ENCODE data around the gene ARCN1. TPM values are rescaled to one million over a fixed set of nuclear protein-coding genes. Genes with fewer than 3 reads are reported as not detected.

Gene ARCN1
- total and polyA plus RNA-seq, 9 of the 15 experiments (the other 6 are each of a cell fraction or from before 2014, with no cell fraction given) = 30.0 to 224 (median 76.4) TPM

DNA sequence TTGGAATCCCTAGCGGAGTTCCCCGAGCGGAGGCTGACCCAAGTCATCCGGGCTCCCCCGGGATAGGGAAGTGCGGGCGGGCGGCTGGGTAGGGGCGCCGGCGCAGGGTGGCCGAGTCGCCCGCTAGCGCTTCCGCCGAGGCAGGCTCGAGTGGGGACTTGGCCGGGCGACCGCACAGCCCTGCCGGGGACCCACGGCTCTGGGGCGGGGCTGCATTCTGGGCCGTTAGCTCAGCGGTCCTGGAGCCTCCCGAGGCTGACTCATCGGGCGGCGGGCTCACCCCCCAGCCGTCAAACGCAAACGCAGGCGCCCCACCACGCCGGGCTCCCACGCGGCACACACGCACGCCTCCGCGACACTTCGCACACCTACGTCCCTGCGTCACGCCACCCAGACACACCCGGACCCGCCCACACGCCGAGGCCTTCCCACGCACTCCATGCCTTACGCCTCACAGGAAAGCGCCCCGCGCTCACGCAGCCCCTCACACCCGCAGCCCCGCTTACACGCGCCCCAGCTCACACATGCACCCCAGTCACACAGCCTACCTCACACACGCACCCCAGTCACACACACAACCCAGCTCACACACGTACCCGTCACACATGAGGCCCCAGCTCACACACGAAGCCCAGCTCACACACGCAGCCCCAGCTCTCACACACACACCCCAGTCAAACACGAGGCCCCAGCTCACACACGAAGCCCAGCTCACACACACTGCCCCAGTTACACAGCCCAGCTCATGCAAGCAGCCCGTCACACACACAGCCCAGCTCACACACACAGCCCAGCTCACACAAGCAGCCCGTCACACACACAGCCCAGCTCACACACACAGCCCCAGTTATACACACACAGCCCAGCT is 36.4 kb downstream of the ARCN1 start (continued):
- TF ChIP-seq AFF1 (IDR thresholded peaks at IDR 0.05; ENCODE audit: low read depth in 1 of 2, partially characterized antibody in 2 of 2) (peak in 1 of 2 experiments; percentile 29), ZBTB17 (CRISPR knock-in tag; IDR thresholded peaks at IDR 0.05) (peak; percentile 70; the same call in 1 of the 2 replicates), ETV6 (IDR thresholded peaks at IDR 0.05; ENCODE audit: borderline replicate concordance in 1 of 2, low read depth in 2 of 2, low read length in 1 of 2) (0 out of 4 replicates have a peak, but pooled peaks of 1 of the 2 experiments have one; percentile 16), ETV6 (CRISPR knock-in tag; IDR thresholded peaks at IDR 0.05; ENCODE audit: borderline replicate concordance) (peak; percentile 82; the same call in 1 of the 2 replicates), PRMT5 (CRISPR knock-in tag; IDR thresholded peaks at IDR 0.05) (no peak), CEBPB (tag; IDR thresholded peaks at IDR 0.05) (no peak), GTF2A2 (tag; IDR thresholded peaks at IDR 0.05) (no peak), ZNF3 (CRISPR knock-in tag; IDR thresholded peaks at IDR 0.05) (no peak), ZC3H4 (CRISPR knock-in tag; IDR thresholded peaks at IDR 0.05; ENCODE audit: borderline replicate concordance) (peak; percentile 78; the same call in 1 of the 2 replicates), ZFP1 (CRISPR knock-in tag; IDR thresholded peaks at IDR 0.05) (no peak), ARID3A (IDR thresholded peaks at IDR 0.05; ENCODE audit: borderline replicate concordance, low read depth, low read length) (no peak), NFYB (IDR thresholded peaks at IDR 0.05; ENCODE audit: extremely low read depth, insufficient read length) (no peak), OTX1 (CRISPR knock-in tag; IDR thresholded peaks at IDR 0.05) (0 out of 2 replicates have a peak, but pooled peaks have one; percentile 34), HLTF (IDR thresholded peaks at IDR 0.05) (peak; percentile 78), TEAD4 (IDR thresholded peaks at IDR 0.05; ENCODE audit: low read length) (peak; percentile 88), TEAD4 (CRISPR knock-in tag; IDR thresholded peaks at IDR 0.05; ENCODE audit: borderline replicate concordance) (no peak)
- TF ChIP-seq, protein P1, sequence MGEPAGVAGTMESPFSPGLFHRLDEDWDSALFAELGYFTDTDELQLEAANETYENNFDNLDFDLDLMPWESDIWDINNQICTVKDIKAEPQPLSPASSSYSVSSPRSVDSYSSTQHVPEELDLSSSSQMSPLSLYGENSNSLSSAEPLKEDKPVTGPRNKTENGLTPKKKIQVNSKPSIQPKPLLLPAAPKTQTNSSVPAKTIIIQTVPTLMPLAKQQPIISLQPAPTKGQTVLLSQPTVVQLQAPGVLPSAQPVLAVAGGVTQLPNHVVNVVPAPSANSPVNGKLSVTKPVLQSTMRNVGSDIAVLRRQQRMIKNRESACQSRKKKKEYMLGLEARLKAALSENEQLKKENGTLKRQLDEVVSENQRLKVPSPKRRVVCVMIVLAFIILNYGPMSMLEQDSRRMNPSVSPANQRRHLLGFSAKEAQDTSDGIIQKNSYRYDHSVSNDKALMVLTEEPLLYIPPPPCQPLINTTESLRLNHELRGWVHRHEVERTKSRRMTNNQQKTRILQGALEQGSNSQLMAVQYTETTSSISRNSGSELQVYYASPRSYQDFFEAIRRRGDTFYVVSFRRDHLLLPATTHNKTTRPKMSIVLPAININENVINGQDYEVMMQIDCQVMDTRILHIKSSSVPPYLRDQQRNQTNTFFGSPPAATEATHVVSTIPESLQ (CRISPR knock-in tag; IDR thresholded peaks at IDR 0.05) = peak; percentile 95; the same call in 1 of the 2 replicates

Data from K562 (cell line).